Naive thymus-derived CD4-positive, alpha-beta T cell (primary cell): Measurements from ENCODE around the gene OR5B17. TPM values are rescaled to one million over a fixed set of nuclear protein-coding genes. Genes with fewer than 3 reads are reported as not detected.

Source experiments
- polyA plus RNA-seq, 2 donors: library from polyadenylated mRNA; unstranded; fragments of 300-500 nt; fragmentation: Illumina TruSeq; gene quantifications; one replicate each; pipeline ENCODE4 v1.2.3, GENCODE V29; 2021
- total RNA-seq, 6 experiments: library from RNA in 5 of 6; stranded (reverse) in 5 of 6; gene quantifications; 1 replicate in 5 of 6; 2 replicates in 1 of 6; pipeline ENCODE4 v1.2.3 and lab custom pipeline; 2021 to 2026

The OR5B17 gene
- total and polyA plus RNA-seq, 7 experiments from 2014 or later = not detected

Other genes starting within 250 kb of the OR5B17 start
- gene OR9I1, start 233.5 kb downstream of the OR5B17 start, total RNA-seq = not detected
- not detected for gene OR9I1, start 233.5 kb downstream of the OR5B17 start, polyA plus RNA-seq
- not detected for gene OR9Q2, start 170.0 kb downstream of the OR5B17 start, total RNA-seq
- not detected for gene OR9Q2, start 170.0 kb downstream of the OR5B17 start, polyA plus RNA-seq
- gene OR1S2, start 154.9 kb downstream of the OR5B17 start, total RNA-seq = not detected
- gene OR1S2, start 154.9 kb downstream of the OR5B17 start, polyA plus RNA-seq = not detected
- not detected for gene OR1S1, start 146.3 kb downstream of the OR5B17 start, total RNA-seq
- not detected for gene OR1S1, start 146.3 kb downstream of the OR5B17 start, polyA plus RNA-seq
- not detected for gene OR10Q1, start 130.2 kb downstream of the OR5B17 start, total RNA-seq
- gene OR10Q1, start 130.2 kb downstream of the OR5B17 start, polyA plus RNA-seq = not detected
- not detected for gene OR10W1, start 90.8 kb downstream of the OR5B17 start, total RNA-seq
- gene OR10W1, start 90.8 kb downstream of the OR5B17 start, polyA plus RNA-seq = not detected
- not detected for gene OR5B3, start 47.8 kb upstream of the OR5B17 start, total RNA-seq
- not detected for gene OR5B3, start 47.8 kb upstream of the OR5B17 start, polyA plus RNA-seq
- gene OR5B2, start 69.1 kb upstream of the OR5B17 start, total RNA-seq = not detected
- gene OR5B2, start 69.1 kb upstream of the OR5B17 start, polyA plus RNA-seq = not detected
- gene OR5B12, start 83.2 kb upstream of the OR5B17 start, total RNA-seq = under 1 TPM in 1 of 5 experiments, not detected in 4; 0.30 TPM
- gene OR5B12, start 83.2 kb upstream of the OR5B17 start, polyA plus RNA-seq = not detected
- gene OR5B21, start 149.0 kb upstream of the OR5B17 start, total RNA-seq = 1 to 10 TPM in 3 of 5 experiments, not detected in 2; 1.1 to 2.1 (median 1.9) TPM
- not detected for gene OR5B21, start 149.0 kb upstream of the OR5B17 start, polyA plus RNA-seq
- gene LPXN, start 216.8 kb upstream of the OR5B17 start, total RNA-seq = 100 to 1,000 TPM in 3 of 5 experiments, 10 to 100 TPM in 2; 58.2 to 147 (median 142) TPM
- gene LPXN, start 216.8 kb upstream of the OR5B17 start, polyA plus RNA-seq = 100 to 1,000 TPM; 169 to 215 TPM
- 10 to 100 TPM; 36.9 to 53.8 (median 40.9) TPM for gene ZFP91, start 220.0 kb upstream of the OR5B17 start, total RNA-seq
- gene ZFP91, start 220.0 kb upstream of the OR5B17 start, polyA plus RNA-seq = 1 to 10 TPM; 6.5 to 7.2 TPM